HepG2 (cell line): ENCODE data around the gene NHERF2. TPM values are rescaled to one million over a fixed set of nuclear protein-coding genes. Genes with fewer than 3 reads are reported as not detected.

ENCODE experiments used
- KLF15 ChIP-seq: sonication (generic); formaldehyde crosslinking; IDR thresholded peaks from 2 replicates; pipeline ENCODE4 v1.8.1; 2023; ENCODE audit warnings: borderline replicate concordance, mild to moderate bottlenecking, inconsistent platforms, missing genetic modification reagents, mixed read lengths
- SATB2 ChIP-seq: sonication (generic); formaldehyde crosslinking; IDR thresholded peaks from 2 replicates; pipeline ENCODE4 v1.5.0; 2020; ENCODE audit warnings: missing genetic modification reagents
- SRSF1 ChIP-seq: fragments of 200-400 bp; formaldehyde crosslinking; optimal IDR thresholded peaks from 2 replicates; pipeline ENCODE3; 2017; ENCODE audit warnings: mild to moderate bottlenecking, low read depth, low read length, moderate library complexity
- ZFYVE20 ChIP-seq: sonication (generic); formaldehyde crosslinking; IDR thresholded peaks from 2 replicates; pipeline ENCODE4 v1.8.0; 2023; ENCODE audit warnings: low read depth, mild to moderate bottlenecking, moderate library complexity, missing genetic modification reagents, borderline replicate concordance
- ZNF205 ChIP-seq: IDR thresholded peaks from 2 replicates; pipeline ENCODE4 v1.6.1; 2018; ENCODE audit warnings: missing biosample characterization, missing genetic modification reagents
- ZNF468 ChIP-seq: sonication (generic); formaldehyde crosslinking; IDR thresholded peaks from 2 replicates; pipeline ENCODE4 v1.8.0; 2022; ENCODE audit warnings: mild to moderate bottlenecking, moderate library complexity, missing genetic modification reagents
- polyA plus RNA-seq, 8 experiments: library from polyadenylated mRNA; depleted of rRNA in 3 of 8; stranded (reverse) in 7 of 8; unstranded in 1 of 8; fragments of >200 nt; fragmentation: Illumina TruSeq in 4 of 8; extraction: Trizol in 4 of 8; gene quantifications; 2 replicates each; pipeline versions ENCODE4 v1.2.1 to v1.2.3, GENCODE V29; 2011 to 2016; ENCODE audit warnings: low read depth in 4 of 8, missing spikeins in 1 of 8, mixed read lengths in 1 of 8; ENCODE audit not compliant: insufficient read depth in 1 of 8
- total RNA-seq, 5 experiments: library from RNA; depleted of rRNA; stranded (reverse); fragments of >200 nt; fragmentation: Illumina TruSeq; extraction: Trizol; gene quantifications; 2 replicates each; pipeline ENCODE4 v1.2.3, GENCODE V29; 2016; ENCODE audit warnings: low read depth in 1 of 5
- TF ChIP-seq, protein P1 (sequence below), 2 experiments: IDR thresholded peaks; 2 replicates each; pipeline ENCODE4 v1.6.1; 2011 to 2012; ENCODE audit warnings: low read length in 2 of 2, borderline replicate concordance in 1 of 2, low read depth in 1 of 2, mild to moderate bottlenecking in 1 of 2, moderate library complexity in 1 of 2
- TF ChIP-seq, protein P2 (sequence below), 2 experiments: fragments of 450-650 bp in 1 of 2; sonication (generic) in 1 of 2; formaldehyde crosslinking in 1 of 2; IDR thresholded peaks; 2 replicates each; pipeline versions ENCODE4 v1.6.1 to v1.8.0; 2016 to 2022; ENCODE audit warnings: antibody characterized with exemption in 1 of 2, mild to moderate bottlenecking in 1 of 2, missing genetic modification reagents in 1 of 2
- TF ChIP-seq, protein P3 (sequence below): sonication (generic); formaldehyde crosslinking; conservative IDR thresholded peaks from 2 replicates; pipeline ENCODE4 v1.5.0; 2020; ENCODE audit warnings: missing genetic modification reagents
- TF ChIP-seq, protein P4 (sequence below): sonication (generic); formaldehyde crosslinking; IDR thresholded peaks from 2 replicates; pipeline ENCODE4 v1.8.0; 2022; ENCODE audit warnings: low read depth, missing genetic modification reagents

NHERF2 gene
- total and polyA plus RNA-seq, 2 of the 13 experiments (the other 11 are each of a cell fraction or from before 2014, with no cell fraction given): 23.7 to 39.3 TPM

DNA sequence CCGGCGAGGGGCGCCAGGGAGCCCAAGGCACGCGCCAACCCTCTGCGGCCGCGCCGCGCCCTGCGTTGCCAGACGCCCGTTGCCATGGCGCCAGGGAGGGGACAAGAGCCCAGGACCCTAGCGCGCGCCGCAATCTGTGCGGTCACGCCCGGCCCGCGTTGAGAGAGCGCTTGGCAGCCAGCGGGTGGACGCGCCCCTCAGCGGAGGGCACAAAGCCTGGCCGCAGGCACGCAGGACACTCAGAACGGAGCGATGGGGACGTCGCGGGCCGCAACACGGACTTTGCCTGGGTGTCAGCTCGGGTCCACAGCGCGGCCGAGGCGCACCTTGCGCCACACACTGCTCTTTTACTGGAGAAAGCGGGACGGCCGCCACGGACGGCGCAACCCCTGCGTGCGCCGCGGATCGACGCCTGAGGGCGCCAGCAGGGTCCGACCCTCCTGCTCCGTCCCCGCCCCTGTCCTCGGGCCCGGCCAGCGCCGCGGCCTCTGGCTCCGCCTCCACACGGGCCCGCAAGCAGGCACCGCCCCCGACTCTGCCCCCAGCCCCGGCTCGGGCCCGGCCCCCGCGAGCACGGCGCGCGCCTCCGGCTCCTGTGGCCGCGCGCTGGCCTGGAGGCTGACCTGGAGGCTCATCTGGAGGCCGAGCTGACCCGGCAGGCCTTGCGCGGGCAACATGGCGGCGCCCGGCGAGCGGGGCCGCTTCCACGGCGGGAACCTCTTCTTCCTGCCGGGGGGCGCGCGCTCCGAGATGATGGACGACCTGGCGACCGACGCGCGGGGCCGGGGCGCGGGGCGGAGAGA lies 43.0 kb upstream of the NHERF2 start, which contains the start of gene GFER (continued):
- TF ChIP-seq, protein P1, sequence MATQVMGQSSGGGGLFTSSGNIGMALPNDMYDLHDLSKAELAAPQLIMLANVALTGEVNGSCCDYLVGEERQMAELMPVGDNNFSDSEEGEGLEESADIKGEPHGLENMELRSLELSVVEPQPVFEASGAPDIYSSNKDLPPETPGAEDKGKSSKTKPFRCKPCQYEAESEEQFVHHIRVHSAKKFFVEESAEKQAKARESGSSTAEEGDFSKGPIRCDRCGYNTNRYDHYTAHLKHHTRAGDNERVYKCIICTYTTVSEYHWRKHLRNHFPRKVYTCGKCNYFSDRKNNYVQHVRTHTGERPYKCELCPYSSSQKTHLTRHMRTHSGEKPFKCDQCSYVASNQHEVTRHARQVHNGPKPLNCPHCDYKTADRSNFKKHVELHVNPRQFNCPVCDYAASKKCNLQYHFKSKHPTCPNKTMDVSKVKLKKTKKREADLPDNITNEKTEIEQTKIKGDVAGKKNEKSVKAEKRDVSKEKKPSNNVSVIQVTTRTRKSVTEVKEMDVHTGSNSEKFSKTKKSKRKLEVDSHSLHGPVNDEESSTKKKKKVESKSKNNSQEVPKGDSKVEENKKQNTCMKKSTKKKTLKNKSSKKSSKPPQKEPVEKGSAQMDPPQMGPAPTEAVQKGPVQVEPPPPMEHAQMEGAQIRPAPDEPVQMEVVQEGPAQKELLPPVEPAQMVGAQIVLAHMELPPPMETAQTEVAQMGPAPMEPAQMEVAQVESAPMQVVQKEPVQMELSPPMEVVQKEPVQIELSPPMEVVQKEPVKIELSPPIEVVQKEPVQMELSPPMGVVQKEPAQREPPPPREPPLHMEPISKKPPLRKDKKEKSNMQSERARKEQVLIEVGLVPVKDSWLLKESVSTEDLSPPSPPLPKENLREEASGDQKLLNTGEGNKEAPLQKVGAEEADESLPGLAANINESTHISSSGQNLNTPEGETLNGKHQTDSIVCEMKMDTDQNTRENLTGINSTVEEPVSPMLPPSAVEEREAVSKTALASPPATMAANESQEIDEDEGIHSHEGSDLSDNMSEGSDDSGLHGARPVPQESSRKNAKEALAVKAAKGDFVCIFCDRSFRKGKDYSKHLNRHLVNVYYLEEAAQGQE (IDR thresholded peaks at IDR 0.05; ENCODE audit: borderline replicate concordance in 1 of 2, low read depth in 1 of 2, low read length in 2 of 2): no peak
- TF ChIP-seq ZNF468 (CRISPR knock-in tag): 0 out of 2 replicates have a peak, but pooled peaks have one; percentile 14
- TF ChIP-seq SRSF1: no peak
- no peak for TF ChIP-seq ZNF205 (CRISPR knock-in tag)
- TF ChIP-seq, protein P2, sequence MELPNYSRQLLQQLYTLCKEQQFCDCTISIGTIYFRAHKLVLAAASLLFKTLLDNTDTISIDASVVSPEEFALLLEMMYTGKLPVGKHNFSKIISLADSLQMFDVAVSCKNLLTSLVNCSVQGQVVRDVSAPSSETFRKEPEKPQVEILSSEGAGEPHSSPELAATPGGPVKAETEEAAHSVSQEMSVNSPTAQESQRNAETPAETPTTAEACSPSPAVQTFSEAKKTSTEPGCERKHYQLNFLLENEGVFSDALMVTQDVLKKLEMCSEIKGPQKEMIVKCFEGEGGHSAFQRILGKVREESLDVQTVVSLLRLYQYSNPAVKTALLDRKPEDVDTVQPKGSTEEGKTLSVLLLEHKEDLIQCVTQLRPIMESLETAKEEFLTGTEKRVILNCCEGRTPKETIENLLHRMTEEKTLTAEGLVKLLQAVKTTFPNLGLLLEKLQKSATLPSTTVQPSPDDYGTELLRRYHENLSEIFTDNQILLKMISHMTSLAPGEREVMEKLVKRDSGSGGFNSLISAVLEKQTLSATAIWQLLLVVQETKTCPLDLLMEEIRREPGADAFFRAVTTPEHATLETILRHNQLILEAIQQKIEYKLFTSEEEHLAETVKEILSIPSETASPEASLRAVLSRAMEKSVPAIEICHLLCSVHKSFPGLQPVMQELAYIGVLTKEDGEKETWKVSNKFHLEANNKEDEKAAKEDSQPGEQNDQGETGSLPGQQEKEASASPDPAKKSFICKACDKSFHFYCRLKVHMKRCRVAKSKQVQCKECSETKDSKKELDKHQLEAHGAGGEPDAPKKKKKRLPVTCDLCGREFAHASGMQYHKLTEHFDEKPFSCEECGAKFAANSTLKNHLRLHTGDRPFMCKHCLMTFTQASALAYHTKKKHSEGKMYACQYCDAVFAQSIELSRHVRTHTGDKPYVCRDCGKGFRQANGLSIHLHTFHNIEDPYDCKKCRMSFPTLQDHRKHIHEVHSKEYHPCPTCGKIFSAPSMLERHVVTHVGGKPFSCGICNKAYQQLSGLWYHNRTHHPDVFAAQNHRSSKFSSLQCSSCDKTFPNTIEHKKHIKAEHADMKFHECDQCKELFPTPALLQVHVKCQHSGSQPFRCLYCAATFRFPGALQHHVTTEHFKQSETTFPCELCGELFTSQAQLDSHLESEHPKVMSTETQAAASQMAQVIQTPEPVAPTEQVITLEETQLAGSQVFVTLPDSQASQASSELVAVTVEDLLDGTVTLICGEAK (IDR thresholded peaks at IDR 0.05): no peak
- TF ChIP-seq, protein P2 (CRISPR knock-in tag; IDR thresholded peaks at IDR 0.05): no peak; the same call in 1 of the 2 replicates
- TF ChIP-seq ZFYVE20 (CRISPR knock-in tag): 0 out of 2 replicates have a peak, but pooled peaks have one; percentile 58
- TF ChIP-seq KLF15 (CRISPR knock-in tag): 0 out of 2 replicates have a peak, but pooled peaks have one; percentile 79
- TF ChIP-seq, protein P3, sequence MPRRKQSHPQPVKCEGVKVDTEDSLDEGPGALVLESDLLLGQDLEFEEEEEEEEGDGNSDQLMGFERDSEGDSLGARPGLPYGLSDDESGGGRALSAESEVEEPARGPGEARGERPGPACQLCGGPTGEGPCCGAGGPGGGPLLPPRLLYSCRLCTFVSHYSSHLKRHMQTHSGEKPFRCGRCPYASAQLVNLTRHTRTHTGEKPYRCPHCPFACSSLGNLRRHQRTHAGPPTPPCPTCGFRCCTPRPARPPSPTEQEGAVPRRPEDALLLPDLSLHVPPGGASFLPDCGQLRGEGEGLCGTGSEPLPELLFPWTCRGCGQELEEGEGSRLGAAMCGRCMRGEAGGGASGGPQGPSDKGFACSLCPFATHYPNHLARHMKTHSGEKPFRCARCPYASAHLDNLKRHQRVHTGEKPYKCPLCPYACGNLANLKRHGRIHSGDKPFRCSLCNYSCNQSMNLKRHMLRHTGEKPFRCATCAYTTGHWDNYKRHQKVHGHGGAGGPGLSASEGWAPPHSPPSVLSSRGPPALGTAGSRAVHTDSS: 0 out of 2 replicates have a peak, but pooled peaks have one; percentile 49
- TF ChIP-seq, protein P4, sequence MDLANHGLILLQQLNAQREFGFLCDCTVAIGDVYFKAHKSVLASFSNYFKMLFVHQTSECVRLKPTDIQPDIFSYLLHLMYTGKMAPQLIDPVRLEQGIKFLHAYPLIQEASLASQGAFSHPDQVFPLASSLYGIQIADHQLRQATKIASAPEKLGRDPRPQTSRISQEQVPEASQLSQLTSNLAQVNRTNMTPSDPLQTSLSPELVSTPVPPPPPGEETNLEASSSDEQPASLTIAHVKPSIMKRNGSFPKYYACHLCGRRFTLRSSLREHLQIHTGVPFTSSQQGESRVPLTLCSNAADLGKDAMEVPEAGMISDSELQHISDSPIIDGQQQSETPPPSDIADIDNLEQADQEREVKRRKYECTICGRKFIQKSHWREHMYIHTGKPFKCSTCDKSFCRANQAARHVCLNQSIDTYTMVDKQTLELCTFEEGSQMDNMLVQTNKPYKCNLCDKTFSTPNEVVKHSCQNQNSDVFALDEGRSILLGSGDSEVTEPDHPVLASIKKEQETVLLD (CRISPR knock-in tag): 0 out of 2 replicates have a peak, but pooled peaks have one; percentile 52
- TF ChIP-seq SATB2 (CRISPR knock-in tag): no peak
